Lung (tissue), 12 donors: ENCODE data around the gene TTYH3. TPM values are rescaled to one million over a fixed set of nuclear protein-coding genes. Genes with fewer than 3 reads are reported as not detected.

Experiments
- ATAC-seq: fragments of 200-7000 bp; cut with Tn5 transposase; one replicate; pipeline ENCODE4 v1.9.1; 2020; ENCODE audit warnings: moderate number of reproducible peaks; ENCODE audit not compliant: insufficient read depth, low FRiP score
- DNase-seq, 3 donors: peaks; one replicate each; pipeline ENCODE4 v3.0.0-alpha.2; 2013 to 2017
- H3K27ac ChIP-seq, 2 donors: one replicate each; pipeline ENCODE4 v1.5.1; 2013; ENCODE audit warnings: mild to moderate bottlenecking in 2 of 2, moderate library complexity in 2 of 2, control low read depth in 1 of 2, inconsistent platforms in 1 of 2, low read depth in 1 of 2, low read length in 1 of 2
- H3K27me3 ChIP-seq, 3 donors: one replicate each; pipeline ENCODE4 v1.5.1; 2013; ENCODE audit warnings: low read length in 2 of 3; ENCODE audit not compliant: control insufficient read depth in 3 of 3, insufficient read depth in 3 of 3
- H3K36me3 ChIP-seq, 4 donors: one replicate each; pipeline ENCODE4 v1.5.1; 2013; ENCODE audit warnings: low read length in 4 of 4, mild to moderate bottlenecking in 1 of 4, moderate library complexity in 1 of 4; ENCODE audit not compliant: control insufficient read depth in 4 of 4, insufficient read depth in 4 of 4
- H3K4me1 ChIP-seq, 5 donors: one replicate each; pipeline ENCODE4 v1.5.1; 2013; ENCODE audit warnings: low read length in 5 of 5, mild to moderate bottlenecking in 2 of 5, moderate library complexity in 1 of 5; ENCODE audit not compliant: control insufficient read depth in 5 of 5, insufficient read depth in 5 of 5
- H3K4me3 ChIP-seq: one replicate; pipeline ENCODE4 v1.5.1; 2013; ENCODE audit warnings: mild to moderate bottlenecking, control low read depth, moderate library complexity
- H3K9ac ChIP-seq, 2 donors: one replicate each; pipeline ENCODE4 v1.5.1; 2013; ENCODE audit warnings: low read length in 2 of 2, control low read depth in 1 of 2; ENCODE audit not compliant: insufficient read depth in 1 of 2
- H3K9me3 ChIP-seq, 4 donors: one replicate each; pipeline ENCODE4 v1.5.1; 2013; ENCODE audit warnings: low read length in 3 of 4, mild to moderate bottlenecking in 1 of 4, moderate library complexity in 1 of 4; ENCODE audit not compliant: control insufficient read depth in 4 of 4, insufficient read depth in 3 of 4
- CTCF ChIP-seq: IDR thresholded peaks from 2 replicates; pipeline ENCODE4 v1.5.1; 2012; ENCODE audit warnings: mild to moderate bottlenecking; ENCODE audit errors: control extremely low read depth, extremely low read depth
- WGBS, 2 donors: extraction: QIAGEN DNeasy Blood & Tissue Kit; methylation state at CpG; one replicate each; pipeline ENCODE4 v1.1.7; 2013; 5-methylcytosine and 5-hydroxymethylcytosine counted together
- polyA plus RNA-seq, 2 donors: library from polyadenylated mRNA; stranded (reverse); fragments of 200-250 nt; gene quantifications; one replicate each; pipeline ENCODE4 v1.2.1, GENCODE V29; 2013
- total RNA-seq, 2 donors: library from RNA; depleted of rRNA in 1 of 2; stranded (reverse); fragments of >200 nt in 1 of 2; gene quantifications; one replicate each; pipeline ENCODE4 v1.2.1, GENCODE V29; 2014 to 2021
- donor health status: control.
- donor health status: control.
- donor health status: Bipolar disorder and iron deficiency.
- donor health status: healthy.
- donor health status: DM: yes; HTN: yes; CAD: no.

Gene TTYH3
- total and polyA plus RNA-seq, 4 donors: 14.3 to 74.0 (median 55.8) TPM

GRCh38 chr7:2605608-2606538 is 25.9 kb upstream of the TTYH3 start:
- no peak for DNase-seq
- peaks cover 0 to 24% (median 0%) of the 10 kb centered on the region in 5 donors for H3K4me1 ChIP-seq
- H3K27ac ChIP-seq: peak overlapping the region in 1 of 2 donors; percentile 22
- peak overlapping the region in 1 of 2 donors; percentile 25 for H3K9ac ChIP-seq
- no peak for ATAC-seq
- H3K4me3 ChIP-seq: no peak overlapping the region
- H3K9me3 ChIP-seq: no peaks in the 10 kb centered on the region
- peaks cover 0 to 12% (median 1%) of the 10 kb centered on the region in 4 donors for H3K36me3 ChIP-seq
- H3K27me3 ChIP-seq: no peaks in the 10 kb centered on the region
- WGBS, 2 donors: 82 to 85% methylated on average over 38 of the region's 38 CpGs
- TF ChIP-seq CTCF: no peak

- Histone ChIP-seq H3K9me3 (no peaks in the 10 kb centered on the region), H3K9ac (no peak overlapping the region), H3K4me1 (peaks cover 0 to 24% (median 0%) of the 10 kb centered on the region in 5 donors), H3K27ac (peak overlapping the region; percentile 37 to 65), H3K4me3 (no peak overlapping the region), H3K36me3 (peaks cover 0 to 9% (median 1%) of the 10 kb centered on the region in 4 donors), H3K27me3 (no peaks in the 10 kb centered on the region)
- no peak for TF ChIP-seq CTCF
- 75 to 90% methylated on average over 16 of the region's 16 CpGs for WGBS, 2 donors
- ATAC-seq: no peak
- DNase-seq: no peak
These were observed 25.2 kb upstream of the TTYH3 start for GRCh38 chr7:2606539-2606936.

- peaks cover 0 to 24% (median 0%) of the 10 kb centered on the region in 5 donors for H3K4me1 ChIP-seq
- no peak overlapping the region for H3K4me3 ChIP-seq
- peaks cover 0 to 9% (median 1%) of the 10 kb centered on the region in 4 donors for H3K36me3 ChIP-seq
- 56 to 58% methylated on average over 26 of the region's 26 CpGs for WGBS, 2 donors
- no peaks in the 10 kb centered on the region for H3K9me3 ChIP-seq
- H3K27me3 ChIP-seq: no peaks in the 10 kb centered on the region
- H3K9ac ChIP-seq: no peak overlapping the region
- DNase-seq: peak in 2 of 3 donors; percentile 47
- ATAC-seq: no peak
- TF ChIP-seq CTCF: no peak
- peak overlapping the region; percentile 43 to 92 for H3K27ac ChIP-seq
These were observed 24.5 kb upstream of the TTYH3 start for GRCh38 chr7:2607122-2607922.
